ENCODE data around the gene SPOCD1.

Gene SPOCD1

DNA sequence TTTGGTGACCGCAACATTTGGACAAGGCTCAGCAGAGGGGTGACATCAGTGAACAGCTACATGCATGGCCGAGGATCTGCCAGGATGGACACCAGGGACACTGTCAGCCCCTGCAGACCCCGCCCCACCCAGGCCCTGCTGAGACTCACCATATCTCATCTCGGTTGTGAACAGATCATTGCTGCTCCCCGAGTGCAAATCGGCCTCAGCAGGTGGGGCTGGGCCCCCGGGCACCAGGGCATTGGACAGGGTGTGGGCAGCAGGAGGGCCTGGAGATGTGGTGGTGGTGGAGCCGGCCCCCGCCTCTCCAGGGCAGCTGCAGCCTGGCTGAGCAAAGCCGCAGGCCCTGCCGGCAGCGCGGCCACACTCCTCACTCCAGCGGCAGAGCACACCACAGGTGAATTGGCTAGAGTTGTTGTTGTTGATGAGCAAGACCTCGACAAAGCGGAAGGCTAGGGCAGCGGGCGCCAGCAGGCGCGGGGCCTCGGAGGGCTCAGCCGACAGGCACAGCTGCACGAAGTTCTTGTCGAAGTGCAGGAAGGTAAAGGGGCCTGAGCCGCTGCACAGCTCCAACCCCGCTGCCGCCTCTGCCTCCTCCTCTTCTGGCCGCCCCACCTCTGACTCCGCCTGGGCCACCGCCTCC lies 59.9 kb downstream of the SPOCD1 start:
- DNase-seq (ENCODE audit: low read depth in 2 of 2), result no peak
- no peak overlapping the region for H3K4me3 ChIP-seq (replicated peaks in 1 of 2; ENCODE audit: low read depth in 2 of 2, low read length in 2 of 2)
- TF ChIP-seq, protein P1, sequence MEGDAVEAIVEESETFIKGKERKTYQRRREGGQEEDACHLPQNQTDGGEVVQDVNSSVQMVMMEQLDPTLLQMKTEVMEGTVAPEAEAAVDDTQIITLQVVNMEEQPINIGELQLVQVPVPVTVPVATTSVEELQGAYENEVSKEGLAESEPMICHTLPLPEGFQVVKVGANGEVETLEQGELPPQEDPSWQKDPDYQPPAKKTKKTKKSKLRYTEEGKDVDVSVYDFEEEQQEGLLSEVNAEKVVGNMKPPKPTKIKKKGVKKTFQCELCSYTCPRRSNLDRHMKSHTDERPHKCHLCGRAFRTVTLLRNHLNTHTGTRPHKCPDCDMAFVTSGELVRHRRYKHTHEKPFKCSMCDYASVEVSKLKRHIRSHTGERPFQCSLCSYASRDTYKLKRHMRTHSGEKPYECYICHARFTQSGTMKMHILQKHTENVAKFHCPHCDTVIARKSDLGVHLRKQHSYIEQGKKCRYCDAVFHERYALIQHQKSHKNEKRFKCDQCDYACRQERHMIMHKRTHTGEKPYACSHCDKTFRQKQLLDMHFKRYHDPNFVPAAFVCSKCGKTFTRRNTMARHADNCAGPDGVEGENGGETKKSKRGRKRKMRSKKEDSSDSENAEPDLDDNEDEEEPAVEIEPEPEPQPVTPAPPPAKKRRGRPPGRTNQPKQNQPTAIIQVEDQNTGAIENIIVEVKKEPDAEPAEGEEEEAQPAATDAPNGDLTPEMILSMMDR (IDR thresholded peaks at IDR 0.05; ENCODE audit: low read depth, low read length), result no peak

DNA sequence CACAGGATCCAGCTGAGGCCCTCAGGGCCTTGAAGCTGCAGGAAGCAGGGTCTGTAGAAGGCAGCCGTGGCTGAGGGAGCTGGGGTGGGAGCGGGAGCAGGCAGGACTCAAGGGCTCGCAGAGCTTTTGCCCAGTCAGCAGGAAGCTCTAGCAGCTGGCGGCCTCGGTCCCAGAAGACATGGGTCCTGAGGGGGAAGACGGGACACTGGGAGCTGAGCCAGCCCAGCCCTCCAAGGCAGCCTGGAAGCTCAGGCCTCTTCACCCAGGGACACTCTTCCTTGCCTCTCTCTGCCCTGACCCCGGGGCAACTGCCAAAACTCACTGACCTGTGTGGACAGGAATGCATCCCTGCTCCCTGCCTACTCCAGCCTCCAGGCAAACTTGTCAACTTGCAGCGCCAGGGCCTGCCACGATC lies 60.6 kb downstream of the SPOCD1 start:
- no peak for DNase-seq (ENCODE audit: low read depth in 2 of 2)
- TF ChIP-seq, protein P1 (IDR thresholded peaks at IDR 0.05; ENCODE audit: low read depth, low read length), result no peak
- no peak overlapping the region for H3K4me3 ChIP-seq (replicated peaks in 1 of 2; ENCODE audit: low read depth in 2 of 2, low read length in 2 of 2)

DNA sequence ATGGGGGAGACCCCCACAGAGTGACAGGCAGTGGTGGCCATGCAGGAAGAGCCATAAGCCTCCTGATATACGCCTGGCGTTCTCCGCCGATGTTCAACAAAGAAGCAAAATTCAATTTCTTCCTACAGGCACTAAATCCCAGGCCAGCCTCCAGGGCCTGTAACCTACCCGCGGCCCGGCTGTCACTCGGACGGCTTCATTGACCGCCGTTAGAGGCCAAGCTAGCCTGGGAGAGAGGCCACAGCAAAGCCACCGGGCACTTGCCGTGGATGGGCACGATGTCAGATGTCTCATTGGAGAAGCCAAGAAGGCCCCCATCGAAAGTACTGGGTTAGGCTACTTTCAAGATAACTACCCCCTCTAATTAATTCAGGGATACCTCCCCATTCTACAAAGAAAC lies 61.4 kb downstream of the SPOCD1 start:
- TF ChIP-seq, protein P1 (IDR thresholded peaks at IDR 0.05; ENCODE audit: low read depth, low read length), result no peak
- no peak overlapping the region for H3K4me3 ChIP-seq (replicated peaks in 1 of 2; ENCODE audit: low read depth in 2 of 2, low read length in 2 of 2)
- no peak for DNase-seq (ENCODE audit: low read depth in 2 of 2)

DNA sequence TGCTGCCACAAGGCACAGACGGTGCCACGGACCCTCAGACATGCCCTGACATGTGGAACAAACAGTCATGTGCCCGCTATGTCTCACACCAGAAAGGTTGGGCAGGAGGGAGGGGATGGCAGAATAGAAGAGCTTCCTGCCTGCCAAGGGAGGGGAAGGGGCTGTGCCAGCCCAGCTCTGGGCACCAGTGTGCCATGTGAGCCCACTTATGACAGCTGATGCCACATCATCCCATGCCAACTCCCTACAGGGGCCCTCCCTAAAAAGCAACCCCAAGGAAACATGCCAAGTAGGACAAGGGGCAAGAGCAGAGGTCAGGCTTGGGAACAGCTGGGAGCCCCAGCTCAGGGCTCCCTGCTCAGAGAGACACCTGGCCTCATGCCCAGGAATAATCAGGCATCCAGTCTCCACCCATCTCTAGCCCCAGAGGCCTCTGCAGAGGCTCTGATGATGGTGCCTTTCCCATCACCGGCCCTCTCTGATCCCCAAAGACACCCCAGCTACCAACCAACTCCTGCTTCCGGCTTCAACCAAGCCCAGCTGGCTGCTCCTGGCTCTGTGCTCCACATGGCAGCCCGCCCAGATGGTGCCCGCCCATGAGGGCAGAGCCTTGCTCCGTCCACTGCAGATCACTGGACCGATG lies 62.0 kb downstream of the SPOCD1 start:
- peak in 1 of 2 donors; percentile 61 for DNase-seq (ENCODE audit: low read depth in 2 of 2)
- TF ChIP-seq, protein P1 (IDR thresholded peaks at IDR 0.05; ENCODE audit: low read depth, low read length), result no peak
- no peak overlapping the region for H3K4me3 ChIP-seq (replicated peaks in 1 of 2; ENCODE audit: low read depth in 2 of 2, low read length in 2 of 2)

DNA sequence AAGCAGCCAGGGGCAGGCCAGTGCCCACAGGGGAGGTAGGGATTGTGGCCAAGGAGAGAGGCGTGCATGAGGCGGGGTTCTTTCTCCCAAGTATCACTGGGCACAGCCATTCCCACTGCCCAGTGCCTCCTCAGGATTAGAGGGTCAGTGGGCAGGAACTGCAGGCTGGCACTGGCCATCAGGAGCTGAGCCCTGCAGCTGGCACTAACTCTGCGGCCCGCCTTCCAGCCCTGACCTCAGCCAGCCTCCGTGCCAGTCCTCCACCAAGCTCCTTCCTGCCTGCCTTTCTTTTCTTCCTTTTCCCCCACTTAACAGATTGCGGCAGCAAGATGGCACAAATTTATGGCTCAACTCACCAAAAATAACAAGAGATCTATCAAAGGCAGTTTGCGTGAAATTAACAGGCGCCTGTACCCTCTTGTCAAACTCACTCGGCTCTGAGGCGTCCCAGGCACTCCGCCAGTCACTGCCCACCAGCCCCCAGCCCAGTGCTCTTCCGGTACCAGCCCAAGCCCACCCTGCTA lies 62.8 kb downstream of the SPOCD1 start:
- TF ChIP-seq, protein P1 (IDR thresholded peaks at IDR 0.05; ENCODE audit: low read depth, low read length), result no peak
- H3K4me3 ChIP-seq (replicated peaks in 1 of 2; ENCODE audit: low read depth in 2 of 2, low read length in 2 of 2), result no peak overlapping the region
- no peak for DNase-seq (ENCODE audit: low read depth in 2 of 2)

DNA sequence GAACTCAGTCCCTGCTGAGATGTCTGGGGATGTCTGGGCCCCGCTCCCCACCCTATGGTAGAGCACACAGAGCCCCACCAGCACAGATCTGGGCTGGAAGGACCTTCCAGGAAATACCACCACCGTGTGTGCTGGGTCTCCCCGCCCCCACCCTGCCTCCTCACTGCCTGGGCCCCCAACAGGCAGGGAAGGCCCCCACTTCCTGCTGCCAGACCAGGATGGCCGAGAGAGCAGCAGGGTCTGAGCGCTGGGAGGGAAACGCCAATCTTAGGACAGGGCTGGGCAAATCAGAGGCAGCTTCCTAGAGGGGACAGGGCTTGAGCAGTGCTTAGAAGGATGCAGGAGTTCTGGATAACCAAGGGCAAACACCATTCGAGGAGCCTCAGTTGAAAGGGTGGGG lies 63.6 kb downstream of the SPOCD1 start:
- TF ChIP-seq, protein P1 (IDR thresholded peaks at IDR 0.05; ENCODE audit: low read depth, low read length), result no peak
- no peak for DNase-seq (ENCODE audit: low read depth in 2 of 2)
- H3K4me3 ChIP-seq (replicated peaks in 1 of 2; ENCODE audit: low read depth in 2 of 2, low read length in 2 of 2), result no peak overlapping the region

Data from cardiac fibroblast (primary cell).